HG02852 (cell line): Measurements from ENCODE around the gene GSE1.

Experiments used
- ATAC-seq: cut with Tn5 transposase; IDR thresholded peaks from one replicate; pipeline ENCODE4 v1.9.1; 2021; ENCODE audit warnings: mild to moderate bottlenecking, moderate library complexity; ENCODE audit not compliant: unreplicated experiment

Gene GSE1

GRCh38 chr16:85573696-85574641, 39.2 kb upstream of the GSE1 start:
- no peak for ATAC-seq

- ATAC-seq: no peak
Observed at GRCh38 chr16:85574672-85575475, 38.2 kb upstream of the GSE1 start.

- no peak for ATAC-seq
Observed at GRCh38 chr16:85575920-85576319, 37.2 kb upstream of the GSE1 start.

- no peak for ATAC-seq
Observed at GRCh38 chr16:85576944-85577343, 36.2 kb upstream of the GSE1 start.

GRCh38 chr16:85577899-85578598, 35.1 kb upstream of the GSE1 start:
- no peak for ATAC-seq

- ATAC-seq: no peak
Observed at GRCh38 chr16:85578599-85578948, 34.5 kb upstream of the GSE1 start.

GRCh38 chr16:85579191-85579590, 33.9 kb upstream of the GSE1 start:
- no peak for ATAC-seq

GRCh38 chr16:85579923-85580580, 33.1 kb upstream of the GSE1 start:
- no peak for ATAC-seq

GRCh38 chr16:85580684-85581083, 32.4 kb upstream of the GSE1 start:
- ATAC-seq: no peak

GRCh38 chr16:85582229-85582991, 30.7 kb upstream of the GSE1 start:
- ATAC-seq: no peak

GRCh38 chr16:85583491-85584181, 29.5 kb upstream of the GSE1 start:
- no peak for ATAC-seq

- no peak for ATAC-seq
Observed at GRCh38 chr16:85584267-85584666, 28.9 kb upstream of the GSE1 start.

- no peak for ATAC-seq
Observed at GRCh38 chr16:85584819-85585282, 28.3 kb upstream of the GSE1 start.

GRCh38 chr16:85585711-85586110, 27.4 kb upstream of the GSE1 start:
- no peak for ATAC-seq

- ATAC-seq: no peak
Observed at GRCh38 chr16:85586380-85587104, 26.6 kb upstream of the GSE1 start.

- ATAC-seq: no peak
Observed at GRCh38 chr16:85587762-85588556, 25.2 kb upstream of the GSE1 start.

GRCh38 chr16:85588562-85589503, 24.3 kb upstream of the GSE1 start:
- no peak for ATAC-seq
